ENCODE data around the gene SLIT2.

DNA sequence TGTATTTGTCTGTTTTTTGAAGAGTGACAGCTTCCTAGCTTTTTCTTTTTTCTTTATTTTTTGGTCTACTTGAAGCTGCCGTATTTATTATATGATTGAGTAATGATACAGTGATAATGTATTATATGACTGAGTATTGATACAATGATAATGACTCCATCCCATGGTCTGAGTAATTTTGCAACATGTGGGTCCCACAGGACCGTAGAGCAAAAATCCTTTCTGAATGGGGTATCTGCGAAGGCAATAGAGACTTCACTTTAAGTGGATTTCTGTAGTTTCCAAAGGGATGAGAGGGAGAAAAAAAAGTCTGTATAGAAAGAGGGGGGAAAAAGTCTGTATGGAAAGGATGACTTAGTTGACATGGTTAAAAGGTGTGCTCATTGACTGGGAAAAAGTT lies 41.0 kb downstream of the SLIT2 start:
- no peak for TF ChIP-seq POLR2A (IDR thresholded peaks at IDR 0.05)
- no peak for TF ChIP-seq POLR2AphosphoS5 (IDR thresholded peaks at IDR 0.05)
